VCaP (cell line): ENCODE measurements around the gene MAP3K14.

ENCODE experiments used
- H3K27ac ChIP-seq: fragments of 450-650 bp; 2 replicates; pipeline ENCODE4 v1.5.1; 2017
- CTCF ChIP-seq: fragments of 450-650 bp; conservative IDR thresholded peaks from 2 replicates; pipeline ENCODE4 v1.5.1; 2017; ENCODE audit warnings: mild to moderate bottlenecking, moderate library complexity

Gene MAP3K14

GRCh38 chr17:45318561-45319230 lies 1.9 kb upstream of the MAP3K14 start:
- H3K27ac ChIP-seq = peak overlapping the region; percentile 91
- no peak for TF ChIP-seq CTCF

- H3K27ac ChIP-seq = peak overlapping the region; percentile 91
- no peak for TF ChIP-seq CTCF
Measured at GRCh38 chr17:45317111-45317928, 500 bp upstream of the MAP3K14 start.

- no peak for TF ChIP-seq CTCF
- peak overlapping the region; percentile 91 for H3K27ac ChIP-seq
Measured at GRCh38 chr17:45315648-45316433, 979 bp downstream of the MAP3K14 start.

- TF ChIP-seq CTCF = no peak
- peak overlapping the region; percentile 91 for H3K27ac ChIP-seq
Measured at GRCh38 chr17:45314741-45315647, 1.8 kb downstream of the MAP3K14 start.

- TF ChIP-seq CTCF = no peak
- no peak overlapping the region for H3K27ac ChIP-seq
Measured at GRCh38 chr17:45313996-45314740, 2.7 kb downstream of the MAP3K14 start.

GRCh38 chr17:45313421-45313771 lies 3.4 kb downstream of the MAP3K14 start:
- H3K27ac ChIP-seq = no peak overlapping the region
- TF ChIP-seq CTCF = no peak
